Putamen (tissue), 1 donor: ENCODE results near the gene IRF6.

Experiments
- DNase-seq: peaks from one replicate; pipeline ENCODE4 v3.0.0-alpha.2; 2016; ENCODE audit warnings: low spot score

IRF6 gene

DNA sequence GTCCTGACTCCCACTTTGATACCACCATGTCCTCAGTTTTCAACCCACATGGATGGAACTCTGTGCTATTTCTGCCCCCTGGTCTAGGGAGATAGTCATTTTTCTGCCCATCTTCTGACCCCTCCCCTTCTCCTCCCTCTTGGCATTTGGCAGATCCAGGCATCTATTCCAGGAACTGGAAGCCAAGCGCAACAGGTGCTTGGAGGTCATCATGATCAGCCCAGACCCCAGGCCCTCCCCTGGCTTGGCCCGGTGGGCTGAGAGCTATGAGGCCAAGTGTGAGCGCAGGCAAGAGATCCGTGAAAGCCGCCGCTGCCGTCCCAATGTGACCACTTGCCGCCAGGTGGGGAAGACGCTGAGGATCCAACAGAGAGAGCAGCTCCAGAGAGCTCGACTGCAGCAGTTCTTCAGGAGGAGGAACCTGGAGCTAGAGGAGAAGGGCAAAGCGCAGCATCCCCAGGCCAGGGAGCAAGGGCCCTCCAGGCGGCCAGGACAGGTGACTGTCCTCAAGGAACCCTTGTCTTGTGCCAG, 46.0 kb downstream of the IRF6 start:
- DNase-seq = no peak

DNA sequence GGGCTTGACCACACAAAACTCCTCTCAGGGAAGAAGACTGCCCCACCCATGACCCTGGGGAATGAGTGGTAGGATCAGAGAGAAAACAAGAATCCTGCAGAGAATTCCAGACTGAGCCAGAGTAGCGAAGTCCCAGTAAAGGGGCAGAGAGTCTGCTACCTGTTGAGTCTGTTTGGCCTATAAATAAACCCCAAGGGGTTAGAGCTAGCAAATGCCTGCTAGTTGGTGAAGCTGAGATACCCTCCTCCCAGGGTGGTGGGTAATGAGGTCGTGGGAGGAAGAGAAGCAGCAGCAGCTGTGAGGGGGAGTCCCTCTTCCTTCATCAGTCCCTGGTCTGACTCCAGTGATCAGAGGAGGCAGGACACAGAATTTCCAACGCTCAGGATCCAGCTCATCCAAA, 47.5 kb downstream of the IRF6 start:
- no peak for DNase-seq

GRCh38 chr1:209756615-209757445, 49.1 kb downstream of the IRF6 start:
- no peak for DNase-seq

DNA sequence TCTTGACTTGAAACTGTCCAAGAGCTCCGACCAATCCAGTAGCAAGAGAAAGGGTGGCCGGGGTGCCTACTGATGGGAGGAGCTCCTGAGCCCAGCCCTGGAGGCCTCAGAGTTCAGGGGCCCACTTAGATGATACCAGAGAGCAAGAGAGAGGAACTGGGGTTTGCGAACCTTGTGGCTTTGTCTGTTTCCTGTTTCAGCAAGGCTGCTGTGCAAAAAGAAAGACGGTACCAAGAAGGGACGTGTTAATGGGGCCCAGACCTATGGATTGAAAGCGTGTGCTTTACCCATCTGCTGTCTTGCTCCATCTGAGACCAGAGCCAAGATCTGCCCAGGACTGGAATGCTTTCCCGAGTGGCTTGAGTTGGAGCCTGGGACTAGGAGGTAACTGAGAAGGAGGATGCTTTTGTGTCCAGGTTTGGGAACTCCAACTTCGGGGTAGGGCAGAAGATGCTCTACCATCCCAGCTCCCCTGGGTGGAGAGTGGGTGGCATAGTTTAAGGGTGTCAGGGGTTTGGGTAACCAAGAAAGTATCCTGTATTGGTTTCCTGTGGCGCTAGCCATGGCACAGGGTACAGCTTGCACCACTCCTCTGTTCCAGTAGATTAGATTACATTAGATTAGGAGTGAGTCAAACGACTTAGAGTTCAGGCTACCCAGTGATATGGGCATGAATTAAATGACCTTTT, 49.9 kb downstream of the IRF6 start, which contains the start of gene TRAF3IP3:
TSS of gene TRAF3IP3 (plus strand) at position 128 of the 689 bp plus-strand sequence. CDS start 3,987 bp downstream, outside the sequence.
- no peak for DNase-seq

DNA sequence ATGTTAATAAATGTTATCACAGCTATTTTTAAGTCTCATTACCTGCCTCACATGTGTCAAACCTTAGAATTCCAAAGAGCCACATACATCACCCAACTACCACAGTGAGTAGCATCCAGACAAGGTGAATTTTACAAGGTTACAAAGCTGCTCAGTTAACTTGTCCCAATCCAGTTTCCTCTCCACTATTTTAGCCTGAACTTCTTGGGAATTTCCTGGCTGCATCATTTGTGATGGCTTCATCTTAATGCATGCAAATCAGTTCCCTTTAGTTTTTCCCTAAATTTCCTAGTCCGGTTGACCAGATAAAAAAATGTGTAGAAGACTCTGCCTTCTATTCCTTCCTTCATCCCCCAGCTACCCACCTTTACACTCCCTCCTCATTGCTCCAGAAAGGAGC, 50.7 kb downstream of the IRF6 start:
- no peak for DNase-seq

DNA sequence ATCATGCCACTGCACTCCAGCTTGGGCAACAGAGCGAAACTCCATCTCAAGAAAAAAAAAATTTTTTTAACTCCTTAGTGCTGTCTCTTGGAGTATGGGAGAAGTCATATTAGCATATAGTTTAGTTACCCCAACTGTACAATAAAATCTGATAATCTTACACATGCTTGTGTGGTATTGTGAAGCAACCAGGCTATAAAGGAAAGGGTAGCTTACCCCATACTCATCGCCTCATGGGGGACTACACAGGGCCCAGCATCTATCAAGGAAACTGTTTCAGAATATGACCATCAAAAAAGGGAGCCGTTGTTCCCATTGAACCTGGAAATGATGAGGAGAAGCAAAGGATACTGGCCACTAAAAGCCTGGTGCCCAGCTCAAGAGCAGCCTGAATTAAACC, 53.1 kb downstream of the IRF6 start:
- DNase-seq = no peak

DNA sequence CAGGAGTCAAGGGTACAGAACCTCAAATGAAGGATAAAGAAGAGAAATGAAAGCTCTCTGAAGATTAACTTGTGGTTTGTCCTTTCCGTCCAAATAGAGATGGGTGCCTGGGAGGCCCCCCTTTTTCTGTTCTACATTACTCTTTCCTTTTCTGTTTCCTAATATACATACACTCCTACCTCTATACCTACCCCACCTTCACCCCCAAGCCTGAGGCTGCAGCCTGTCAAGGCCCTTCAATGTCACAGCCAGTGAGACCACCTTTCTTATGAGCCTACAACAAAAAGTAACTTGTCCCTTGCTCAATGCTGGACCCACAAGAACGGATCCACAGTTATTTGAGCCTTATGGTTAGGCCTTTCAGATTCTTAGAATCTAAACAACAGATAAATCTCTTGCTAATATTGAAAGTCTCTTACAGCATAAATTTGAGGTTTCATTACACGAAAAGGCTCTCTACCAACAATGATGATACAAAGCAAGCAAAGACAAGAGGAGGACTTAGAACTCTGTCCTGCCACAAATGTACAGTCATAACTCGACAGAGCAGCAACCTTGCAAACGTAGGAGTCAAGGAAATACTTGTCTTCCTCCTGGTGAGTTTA, 54.2 kb downstream of the IRF6 start:
- no peak for DNase-seq

- no peak for DNase-seq
Observed at GRCh38 chr1:209749670-209750323, 56.1 kb downstream of the IRF6 start.

- no peak for DNase-seq
Observed at GRCh38 chr1:209749205-209749604, 56.7 kb downstream of the IRF6 start.

GRCh38 chr1:209748620-209749019, 57.3 kb downstream of the IRF6 start:
- DNase-seq = no peak

DNA sequence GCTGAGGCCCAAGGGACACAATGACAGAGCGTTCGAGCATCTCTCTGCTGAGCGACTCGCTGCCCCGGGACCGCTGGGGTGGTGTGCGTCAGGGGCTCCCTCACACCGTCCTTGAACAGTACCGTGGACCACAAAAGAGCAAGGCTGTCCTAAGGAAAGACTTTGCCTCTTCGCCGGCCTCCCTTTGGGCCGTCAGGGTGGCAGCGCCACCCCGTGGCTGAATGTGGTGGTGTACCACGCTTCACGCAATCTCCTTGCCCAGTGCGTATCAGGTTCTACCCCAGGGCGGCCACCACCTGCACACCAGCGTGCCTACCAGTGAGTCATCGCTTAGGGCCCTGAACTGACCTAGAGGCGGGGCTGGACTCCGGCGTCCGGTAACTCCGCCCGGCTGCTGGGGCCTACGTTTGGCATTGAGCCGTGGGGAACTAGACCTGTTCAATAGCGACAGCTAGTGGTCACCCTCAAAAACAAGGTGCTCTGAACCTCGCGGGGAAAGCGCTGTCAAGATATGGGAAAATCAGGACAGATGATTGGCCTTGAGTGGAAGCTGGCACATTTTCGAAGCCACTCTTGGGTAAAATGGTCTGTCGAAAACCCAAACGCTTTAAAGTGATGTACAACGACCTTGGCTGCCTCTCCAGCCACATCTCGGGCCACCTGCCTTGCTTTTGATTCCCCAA, 58.2 kb downstream of the IRF6 start:
- DNase-seq = peak; percentile 84

GRCh38 chr1:209746451-209747165, 59.3 kb downstream of the IRF6 start:
- no peak for DNase-seq

DNA sequence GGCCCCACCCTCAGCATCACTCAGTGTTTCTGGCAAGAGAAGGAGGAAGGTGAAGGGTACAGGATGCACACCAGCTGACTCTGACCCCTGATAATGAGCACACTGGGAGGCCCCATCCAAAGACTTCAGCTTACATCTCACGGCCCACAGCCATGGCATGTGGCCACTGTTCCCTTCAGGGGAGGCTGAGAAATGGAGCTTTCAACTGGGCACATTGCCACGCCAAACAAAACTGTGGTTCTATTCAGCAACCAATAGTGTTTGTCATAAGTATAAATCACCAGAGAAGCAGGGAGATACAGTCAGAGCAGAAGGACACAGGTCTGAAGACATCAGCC, 62.8 kb downstream of the IRF6 start:
- DNase-seq = no peak

DNA sequence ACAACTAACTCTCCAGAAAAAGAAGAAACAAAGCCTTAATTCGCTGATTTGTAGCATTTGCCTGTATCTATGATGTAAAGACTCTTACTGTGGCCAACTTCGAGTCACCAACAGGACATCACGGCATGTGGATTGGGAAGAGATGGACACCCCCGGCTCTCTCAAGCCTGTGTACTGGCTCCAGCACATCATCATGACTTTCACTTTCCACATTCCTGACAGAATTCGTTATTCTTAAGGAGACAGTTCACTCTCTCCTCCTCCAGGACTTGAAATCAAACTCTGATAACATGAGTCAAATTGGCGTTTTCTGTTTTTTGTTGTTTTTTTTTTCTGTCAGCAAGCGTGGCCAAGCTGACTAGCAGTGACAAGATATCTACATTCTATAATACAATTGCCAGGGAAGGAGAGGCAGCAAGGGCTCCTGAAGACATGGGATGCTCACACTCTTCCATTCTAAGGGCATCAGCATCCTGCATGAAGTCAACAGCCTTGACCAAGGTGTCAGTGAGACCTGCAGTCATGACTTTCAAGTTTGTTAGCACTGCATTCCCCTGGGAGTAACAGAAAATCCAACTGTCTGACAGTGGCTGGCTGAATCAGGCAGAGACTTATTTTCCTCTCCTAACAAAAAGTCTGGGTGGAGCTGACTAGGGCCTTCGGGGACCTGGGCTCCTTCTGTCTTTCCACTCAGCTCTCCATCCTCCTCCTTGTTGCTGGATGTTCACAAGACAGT, 63.4 kb downstream of the IRF6 start:
- no peak for DNase-seq

- DNase-seq = no peak
Observed at GRCh38 chr1:209741889-209742288, 64.1 kb downstream of the IRF6 start.

DNA sequence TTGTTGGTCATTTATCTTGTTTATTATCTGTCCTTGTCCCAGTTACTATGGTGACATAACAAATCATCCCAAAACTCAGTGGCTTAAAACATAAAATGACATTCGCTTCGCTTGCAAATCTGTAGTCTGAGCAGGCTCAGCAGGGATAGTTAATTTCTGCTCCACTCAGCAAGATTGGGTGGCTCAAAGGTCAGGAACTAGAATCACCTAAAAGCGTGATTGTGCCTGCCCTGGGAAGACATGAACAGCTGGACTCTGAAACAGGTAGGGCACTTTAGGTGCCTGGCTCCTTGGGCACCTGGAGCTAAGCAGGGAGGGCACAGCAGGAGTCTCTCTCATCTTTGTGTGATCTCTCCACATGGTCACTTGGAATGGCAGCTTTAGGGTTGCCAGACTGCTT, 64.7 kb downstream of the IRF6 start:
- no peak for DNase-seq

DNA sequence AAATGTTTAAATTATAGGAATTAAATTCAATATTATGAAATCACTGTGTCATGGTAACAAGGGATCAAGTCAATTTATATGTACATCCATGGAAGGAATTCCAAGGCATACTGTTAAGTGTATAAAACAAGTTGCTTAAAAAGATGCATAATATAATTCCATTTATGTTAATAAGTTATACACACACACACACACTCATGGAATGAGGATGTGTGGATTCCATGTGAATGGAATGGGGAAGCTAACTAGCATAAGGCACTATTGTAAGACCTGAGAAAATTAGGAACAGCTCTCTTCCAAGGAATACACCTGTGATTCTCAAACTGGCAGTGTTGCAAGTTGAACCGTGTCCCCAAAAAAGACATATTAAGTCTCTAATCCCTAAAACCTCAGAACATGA, 67.7 kb downstream of the IRF6 start:
- DNase-seq = no peak

GRCh38 chr1:209737118-209737505, 68.8 kb downstream of the IRF6 start:
- no peak for DNase-seq

GRCh38 chr1:209736490-209737117, 69.3 kb downstream of the IRF6 start:
- DNase-seq = no peak
